ENCODE measurements around the gene PPP1R9A.

DNA sequence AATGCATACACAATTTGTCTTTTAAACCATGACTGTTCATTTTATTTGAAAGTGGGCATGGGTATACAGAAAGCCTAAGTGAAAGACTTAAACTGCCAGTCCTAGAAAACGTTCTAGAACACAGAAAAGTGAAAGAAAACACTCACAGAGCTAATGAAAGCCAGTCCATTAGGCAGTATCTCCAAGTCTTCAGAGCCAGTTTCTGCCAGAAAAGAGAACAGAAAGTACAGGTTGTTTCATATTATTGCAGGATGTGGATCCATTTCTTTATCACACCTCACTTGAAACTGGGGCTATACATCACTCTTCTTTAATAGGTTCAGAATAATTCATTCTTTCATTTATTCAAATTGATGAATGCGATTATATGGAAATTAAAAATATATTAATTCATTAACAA is 409.2 kb downstream of the PPP1R9A start:
- TF ChIP-seq POLR2A (IDR thresholded peaks at IDR 0.05; ENCODE audit: low read length) (no peak), GATA1 (IDR thresholded peaks at IDR 0.05; ENCODE audit: low read depth, low read length) (no peak)

Data from erythroblast (primary cell).